Fibroblast of lung (primary cell): ENCODE data around the gene RAP1GDS1. TPM values are rescaled to one million over a fixed set of nuclear protein-coding genes. Genes with fewer than 3 reads are reported as not detected.

Experiments used
- DNase-seq, 2 donors: peaks; one replicate each; pipeline versions ENCODE4 v3.0.0 to v3.0.0-alpha.2; 2010; ENCODE audit warnings: low read depth in 2 of 2
- H2AFZ ChIP-seq: 2 replicates; pipeline ENCODE4 v1.5.1; 2012; ENCODE audit warnings: low read length, control low read depth, inconsistent platforms
- H3K27ac ChIP-seq: 2 replicates; pipeline ENCODE4 v1.5.1; 2011; ENCODE audit warnings: low read length, control low read depth; ENCODE audit not compliant: insufficient read depth
- H3K27me3 ChIP-seq: 2 replicates; pipeline ENCODE4 v1.5.1; 2011; ENCODE audit warnings: mild to moderate bottlenecking, low read length; ENCODE audit not compliant: control insufficient read depth, insufficient read depth
- H3K36me3 ChIP-seq: 2 replicates; pipeline ENCODE4 v1.5.1; 2011; ENCODE audit warnings: low read length; ENCODE audit not compliant: control insufficient read depth, insufficient read depth
- H3K4me1 ChIP-seq: 2 replicates; pipeline ENCODE4 v1.5.1; 2011; ENCODE audit warnings: low read length; ENCODE audit not compliant: control insufficient read depth, insufficient read depth; ENCODE audit errors: extremely low read depth
- H3K4me2 ChIP-seq: 2 replicates; pipeline ENCODE4 v1.5.1; 2011; ENCODE audit warnings: low read length, control low read depth; ENCODE audit not compliant: insufficient read depth; ENCODE audit errors: extremely low read depth
- H3K4me3 ChIP-seq, 4 experiments: fragments of 200-600 bp in 1 of 4; sonication (generic) in 1 of 4; replicated peaks in 1 of 4; 2 replicates each; pipeline ENCODE4 v1.5.1; 2011 to 2016; ENCODE audit warnings: low read length in 4 of 4, low read depth in 3 of 4, mild to moderate bottlenecking in 3 of 4, control low read depth in 2 of 4, inconsistent platforms in 1 of 4, mixed read lengths in 1 of 4; ENCODE audit not compliant: insufficient read depth in 1 of 4; ENCODE audit errors: control extremely low read depth in 1 of 4
- H3K79me2 ChIP-seq: 2 replicates; pipeline ENCODE4 v1.5.1; 2012; ENCODE audit warnings: mild to moderate bottlenecking, low read length, inconsistent platforms; ENCODE audit not compliant: control insufficient read depth, insufficient read depth
- H3K9ac ChIP-seq: 2 replicates; pipeline ENCODE4 v1.5.1; 2011; ENCODE audit warnings: mild to moderate bottlenecking, low read length, control low read depth; ENCODE audit not compliant: insufficient read depth
- H3K9me3 ChIP-seq: 2 replicates; pipeline ENCODE4 v1.5.1; 2012; ENCODE audit warnings: low read depth, low read length; ENCODE audit not compliant: control insufficient read depth, insufficient read depth
- H4K20me1 ChIP-seq: 2 replicates; pipeline ENCODE4 v1.5.1; 2011; ENCODE audit warnings: low read length; ENCODE audit not compliant: control insufficient read depth, insufficient read depth; ENCODE audit errors: extremely low read depth
- EZH2 ChIP-seq: IDR thresholded peaks from 2 replicates; pipeline ENCODE4 v1.5.1; 2012; ENCODE audit warnings: low read length, control low read depth, mild to moderate bottlenecking; ENCODE audit errors: missing control alignments
- polyA plus RNA-seq, 2 donors: library from polyadenylated mRNA; depleted of rRNA in 1 of 2; stranded (reverse) in 1 of 2; unstranded in 1 of 2; fragments of >200 nt; gene quantifications; 2 replicates each; pipeline ENCODE4 v1.2.1, GENCODE V29; 2011 to 2012; ENCODE audit warnings: missing spikeins in 1 of 2
- total RNA-seq: library from RNA; depleted of rRNA; stranded (reverse); fragments of >200 nt; gene quantifications from 2 replicates; pipeline ENCODE4 v1.2.1, GENCODE V29; 2014
- TF ChIP-seq, protein P1 (sequence below), 2 donors: IDR thresholded peaks in 1 of 2; conservative IDR thresholded peaks in 1 of 2; 1 replicate in 1 of 2; 2 replicates in 1 of 2; pipeline ENCODE4 v1.5.1; 2011 to 2012; ENCODE audit warnings: low read length in 2 of 2, control low read depth in 1 of 2, inconsistent platforms in 1 of 2, low read depth in 1 of 2, mild to moderate bottlenecking in 1 of 2

RAP1GDS1 gene
- total and polyA plus RNA-seq, 2 donors (not counting 1 experiment from before 2014, with no cell fraction given), result 68.3 to 103 TPM

DNA sequence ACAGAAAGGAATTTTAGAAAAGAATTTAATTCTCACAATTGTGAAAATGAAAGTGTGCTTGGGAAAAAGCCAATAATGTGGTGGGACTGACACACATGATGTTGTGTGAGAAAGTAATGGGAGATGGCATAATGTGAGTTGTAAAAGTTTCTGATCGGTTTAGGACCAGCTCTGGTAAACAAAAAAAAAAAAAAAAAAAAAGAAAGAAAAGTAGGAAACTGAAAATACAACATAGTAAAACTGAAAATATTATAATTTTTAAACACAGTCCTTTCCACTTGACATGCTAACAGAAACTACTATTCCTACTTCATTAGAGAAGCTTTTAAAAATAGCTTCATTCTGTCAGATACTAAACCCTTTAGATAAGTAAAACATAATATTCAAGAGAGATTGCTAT, 28.2 kb downstream of the RAP1GDS1 start:
- no peaks in the 10 kb centered on the region for H3K4me1 ChIP-seq
- no peaks in the 10 kb centered on the region for H3K36me3 ChIP-seq
- no peaks in the 10 kb centered on the region for H3K9me3 ChIP-seq
- TF ChIP-seq, protein P1, sequence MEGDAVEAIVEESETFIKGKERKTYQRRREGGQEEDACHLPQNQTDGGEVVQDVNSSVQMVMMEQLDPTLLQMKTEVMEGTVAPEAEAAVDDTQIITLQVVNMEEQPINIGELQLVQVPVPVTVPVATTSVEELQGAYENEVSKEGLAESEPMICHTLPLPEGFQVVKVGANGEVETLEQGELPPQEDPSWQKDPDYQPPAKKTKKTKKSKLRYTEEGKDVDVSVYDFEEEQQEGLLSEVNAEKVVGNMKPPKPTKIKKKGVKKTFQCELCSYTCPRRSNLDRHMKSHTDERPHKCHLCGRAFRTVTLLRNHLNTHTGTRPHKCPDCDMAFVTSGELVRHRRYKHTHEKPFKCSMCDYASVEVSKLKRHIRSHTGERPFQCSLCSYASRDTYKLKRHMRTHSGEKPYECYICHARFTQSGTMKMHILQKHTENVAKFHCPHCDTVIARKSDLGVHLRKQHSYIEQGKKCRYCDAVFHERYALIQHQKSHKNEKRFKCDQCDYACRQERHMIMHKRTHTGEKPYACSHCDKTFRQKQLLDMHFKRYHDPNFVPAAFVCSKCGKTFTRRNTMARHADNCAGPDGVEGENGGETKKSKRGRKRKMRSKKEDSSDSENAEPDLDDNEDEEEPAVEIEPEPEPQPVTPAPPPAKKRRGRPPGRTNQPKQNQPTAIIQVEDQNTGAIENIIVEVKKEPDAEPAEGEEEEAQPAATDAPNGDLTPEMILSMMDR (conservative IDR thresholded peaks at IDR 0.05 in 1 of 2, IDR thresholded peaks at IDR 0.05 in 1 of 2; ENCODE audit: low read depth in 1 of 2, low read length in 2 of 2), result no peak
- no peak for TF ChIP-seq EZH2
- no peaks in the 10 kb centered on the region for H4K20me1 ChIP-seq
- peak in 1 of 2 donors; percentile 38 for DNase-seq
- H3K4me2 ChIP-seq, result no peak overlapping the region
- H3K27ac ChIP-seq, result no peak overlapping the region
- no peaks in the 10 kb centered on the region for H3K27me3 ChIP-seq
- H3K9ac ChIP-seq, result no peak overlapping the region
- no peak overlapping the region for H3K4me3 ChIP-seq
- H2AFZ ChIP-seq, result no peak overlapping the region
- H3K79me2 ChIP-seq, result peaks cover 47% of the 10 kb centered on the region

DNA sequence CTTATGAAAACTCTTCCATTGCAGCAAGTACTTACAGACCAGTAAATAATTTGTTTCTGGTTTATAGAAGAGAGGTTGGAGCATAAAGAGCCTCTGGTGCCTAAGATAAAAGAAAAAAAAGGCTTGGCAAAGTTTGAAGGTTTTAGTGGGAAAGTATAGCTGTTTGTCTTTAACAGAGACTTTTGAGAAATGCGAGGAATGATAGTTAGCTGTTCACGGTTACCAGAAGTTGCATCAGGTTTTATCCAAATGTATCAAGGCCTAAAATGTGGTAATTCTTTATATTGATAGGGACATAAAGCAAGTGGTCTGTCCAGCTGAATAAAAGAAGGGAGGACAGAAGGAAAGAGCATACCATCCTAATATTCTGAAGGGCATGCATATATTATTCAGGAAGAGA, 29.3 kb downstream of the RAP1GDS1 start:
- H3K27me3 ChIP-seq, result no peaks in the 10 kb centered on the region
- H3K4me3 ChIP-seq, result no peak overlapping the region
- H3K9ac ChIP-seq, result no peak overlapping the region
- H3K4me1 ChIP-seq, result no peaks in the 10 kb centered on the region
- H3K4me2 ChIP-seq, result no peak overlapping the region
- no peaks in the 10 kb centered on the region for H3K36me3 ChIP-seq
- peak; percentile 76 to 82 for DNase-seq
- TF ChIP-seq, protein P1 (conservative IDR thresholded peaks at IDR 0.05 in 1 of 2, IDR thresholded peaks at IDR 0.05 in 1 of 2; ENCODE audit: low read depth in 1 of 2, low read length in 2 of 2), result no peak
- no peak for TF ChIP-seq EZH2
- H2AFZ ChIP-seq, result no peak overlapping the region
- peaks cover 38% of the 10 kb centered on the region for H3K79me2 ChIP-seq
- no peaks in the 10 kb centered on the region for H4K20me1 ChIP-seq
- H3K27ac ChIP-seq, result no peak overlapping the region
- no peaks in the 10 kb centered on the region for H3K9me3 ChIP-seq

DNA sequence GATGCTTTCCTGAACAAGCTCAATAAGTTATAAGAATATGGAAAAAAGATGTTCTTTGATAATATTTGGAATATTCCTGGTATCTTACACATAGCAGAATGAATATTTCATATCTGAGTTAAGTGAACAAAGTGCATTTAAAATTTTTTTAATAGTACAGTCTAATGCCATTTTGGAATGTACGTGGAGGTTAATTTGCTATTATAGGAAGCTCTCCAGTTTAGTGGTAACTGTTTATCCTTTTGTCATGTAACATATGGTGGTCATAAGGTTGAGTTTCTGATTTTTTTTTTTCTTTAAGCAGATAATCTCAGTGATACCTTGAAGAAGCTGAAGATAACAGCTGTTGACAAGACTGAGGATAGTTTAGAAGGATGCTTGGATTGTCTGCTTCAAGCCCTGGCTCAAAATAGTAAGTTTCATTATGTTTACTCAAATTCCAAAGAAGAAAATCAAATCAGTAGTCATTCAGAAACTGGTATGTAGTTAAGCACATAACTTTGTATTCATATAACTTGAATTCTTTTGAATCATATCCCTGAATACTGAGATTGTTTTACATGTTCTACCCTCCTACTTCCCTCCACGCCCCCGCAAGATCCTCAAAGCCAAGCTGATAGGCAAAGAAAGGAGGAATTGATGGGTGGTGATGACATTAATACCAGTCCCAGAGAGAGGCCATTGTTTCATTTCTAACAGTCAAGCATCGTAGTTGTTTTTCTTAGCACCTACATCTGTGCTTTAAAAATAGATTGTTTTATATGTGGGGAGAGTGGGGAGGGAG, 32.1 kb downstream of the RAP1GDS1 start:
- Histone ChIP-seq H2AFZ (no peak overlapping the region), H3K4me3 (no peak overlapping the region), H3K4me1 (no peaks in the 10 kb centered on the region), H3K27me3 (no peaks in the 10 kb centered on the region), H3K79me2 (peaks cover 29% of the 10 kb centered on the region), H4K20me1 (no peaks in the 10 kb centered on the region), H3K9me3 (no peaks in the 10 kb centered on the region), H3K36me3 (no peaks in the 10 kb centered on the region), H3K27ac (no peak overlapping the region), H3K4me2 (no peak overlapping the region), H3K9ac (no peak overlapping the region)
- peak in 1 of 2 donors; percentile 28 for DNase-seq
- TF ChIP-seq, protein P1 (conservative IDR thresholded peaks at IDR 0.05 in 1 of 2, IDR thresholded peaks at IDR 0.05 in 1 of 2; ENCODE audit: low read depth in 1 of 2, low read length in 2 of 2), result no peak
- no peak for TF ChIP-seq EZH2
